Adipocyte (in vitro differentiated cells): ENCODE measurements around the gene GALC.

Experiments used
- DNase-seq: peaks from one replicate; pipeline ENCODE4 v3.0.0-alpha.2; 2015; ENCODE audit warnings: low read depth
- H3K27me3 ChIP-seq: replicated peaks from 2 replicates; pipeline ENCODE4 v1.7.0; 2013; ENCODE audit warnings: mild to moderate bottlenecking, low read length, moderate library complexity; ENCODE audit not compliant: control insufficient read depth, insufficient read depth
- H3K36me3 ChIP-seq: 2 replicates; pipeline ENCODE4 v1.7.0; 2013; ENCODE audit warnings: low read length, mild to moderate bottlenecking, moderate library complexity; ENCODE audit not compliant: control insufficient read depth, insufficient read depth, severe bottlenecking
- H3K4me1 ChIP-seq: 2 replicates; pipeline ENCODE4 v1.7.0; 2013; ENCODE audit warnings: mild to moderate bottlenecking, low read length, moderate library complexity; ENCODE audit not compliant: control insufficient read depth, insufficient read depth
- H3K4me3 ChIP-seq: 2 replicates; pipeline ENCODE4 v1.7.0; 2013; ENCODE audit warnings: mild to moderate bottlenecking, low read length, moderate library complexity
- H3K9ac ChIP-seq: 2 replicates; pipeline ENCODE4 v1.7.0; 2013; ENCODE audit warnings: mild to moderate bottlenecking, low read length, moderate library complexity
- H3K9me3 ChIP-seq: 2 replicates; pipeline ENCODE4 v1.7.0; 2013; ENCODE audit warnings: mild to moderate bottlenecking, low read length, moderate library complexity; ENCODE audit not compliant: control insufficient read depth

Gene GALC

DNA sequence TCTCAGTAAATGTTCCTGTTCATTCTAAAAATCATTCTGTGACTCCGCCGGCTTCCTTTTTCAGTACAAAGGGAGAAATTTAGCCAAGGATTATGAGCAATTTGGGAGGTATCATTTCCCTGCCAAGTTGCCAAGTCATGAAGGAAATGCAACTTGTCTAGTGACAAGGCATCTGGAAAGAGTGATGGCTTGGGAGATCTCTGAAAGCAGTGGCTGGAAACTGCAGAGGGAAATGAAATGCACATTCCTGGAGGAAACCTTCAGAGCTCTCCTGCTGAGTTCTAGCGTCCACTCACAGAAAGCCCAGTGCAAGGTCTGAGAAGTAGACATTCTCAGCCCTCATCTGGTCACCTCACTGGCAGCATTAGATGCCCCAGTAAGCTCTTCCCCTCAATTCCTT, 91.7 kb downstream of the GALC start:
- DNase-seq = no peak
- H3K27me3 ChIP-seq = no peaks in the 10 kb centered on the region
- no peaks in the 10 kb centered on the region for H3K36me3 ChIP-seq
- H3K4me1 ChIP-seq = peaks cover 18% of the 10 kb centered on the region
- no peaks in the 10 kb centered on the region for H3K9me3 ChIP-seq
- no peak overlapping the region for H3K9ac ChIP-seq
- no peak overlapping the region for H3K4me3 ChIP-seq

DNA sequence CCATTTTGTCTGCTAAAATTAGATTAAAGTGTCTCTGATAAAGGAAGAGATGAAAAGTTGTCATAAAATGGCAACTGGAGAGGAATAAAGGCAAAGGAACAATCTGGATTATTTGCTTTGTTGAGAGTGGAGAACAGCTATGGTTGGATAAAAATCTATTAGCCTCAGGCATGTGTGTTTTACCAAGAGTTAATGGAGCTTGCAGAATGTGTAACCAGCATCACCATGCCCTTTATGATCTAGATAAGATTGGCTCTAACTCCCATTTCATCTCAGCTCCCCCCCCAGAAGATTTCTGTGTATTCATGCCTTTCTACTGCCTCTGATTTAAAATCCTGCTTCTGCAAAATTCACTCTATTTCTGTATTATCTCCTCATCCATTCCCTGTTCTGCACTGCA, 93.8 kb downstream of the GALC start:
- no peak overlapping the region for H3K9ac ChIP-seq
- peaks cover 18% of the 10 kb centered on the region for H3K4me1 ChIP-seq
- no peaks in the 10 kb centered on the region for H3K36me3 ChIP-seq
- no peaks in the 10 kb centered on the region for H3K27me3 ChIP-seq
- no peaks in the 10 kb centered on the region for H3K9me3 ChIP-seq
- DNase-seq = no peak
- no peak overlapping the region for H3K4me3 ChIP-seq

DNA sequence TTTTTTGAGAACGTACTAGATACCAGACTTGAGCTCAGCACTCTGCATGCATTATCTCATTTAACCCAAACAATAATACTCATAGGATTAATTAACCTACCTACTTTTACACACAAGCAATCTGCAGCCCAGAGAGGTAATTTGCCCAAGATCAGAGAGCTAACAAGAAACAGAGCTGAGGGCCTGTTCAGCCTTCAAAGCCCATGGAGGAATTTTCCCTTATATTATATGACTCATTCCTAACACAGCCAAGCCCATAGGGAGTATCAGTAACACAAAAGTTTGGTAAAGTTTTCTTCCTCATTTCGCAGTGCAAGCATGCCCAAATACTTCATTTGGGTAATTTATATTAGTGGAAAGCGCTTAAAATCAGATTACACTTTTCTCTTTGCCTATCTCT, 94.7 kb downstream of the GALC start:
- no peak overlapping the region for H3K4me3 ChIP-seq
- peak; percentile 33 for DNase-seq
- H3K36me3 ChIP-seq = no peaks in the 10 kb centered on the region
- peak overlapping the region; percentile 14 for H3K9ac ChIP-seq
- H3K27me3 ChIP-seq = no peaks in the 10 kb centered on the region
- H3K9me3 ChIP-seq = no peaks in the 10 kb centered on the region
- peaks cover 18% of the 10 kb centered on the region for H3K4me1 ChIP-seq

DNA sequence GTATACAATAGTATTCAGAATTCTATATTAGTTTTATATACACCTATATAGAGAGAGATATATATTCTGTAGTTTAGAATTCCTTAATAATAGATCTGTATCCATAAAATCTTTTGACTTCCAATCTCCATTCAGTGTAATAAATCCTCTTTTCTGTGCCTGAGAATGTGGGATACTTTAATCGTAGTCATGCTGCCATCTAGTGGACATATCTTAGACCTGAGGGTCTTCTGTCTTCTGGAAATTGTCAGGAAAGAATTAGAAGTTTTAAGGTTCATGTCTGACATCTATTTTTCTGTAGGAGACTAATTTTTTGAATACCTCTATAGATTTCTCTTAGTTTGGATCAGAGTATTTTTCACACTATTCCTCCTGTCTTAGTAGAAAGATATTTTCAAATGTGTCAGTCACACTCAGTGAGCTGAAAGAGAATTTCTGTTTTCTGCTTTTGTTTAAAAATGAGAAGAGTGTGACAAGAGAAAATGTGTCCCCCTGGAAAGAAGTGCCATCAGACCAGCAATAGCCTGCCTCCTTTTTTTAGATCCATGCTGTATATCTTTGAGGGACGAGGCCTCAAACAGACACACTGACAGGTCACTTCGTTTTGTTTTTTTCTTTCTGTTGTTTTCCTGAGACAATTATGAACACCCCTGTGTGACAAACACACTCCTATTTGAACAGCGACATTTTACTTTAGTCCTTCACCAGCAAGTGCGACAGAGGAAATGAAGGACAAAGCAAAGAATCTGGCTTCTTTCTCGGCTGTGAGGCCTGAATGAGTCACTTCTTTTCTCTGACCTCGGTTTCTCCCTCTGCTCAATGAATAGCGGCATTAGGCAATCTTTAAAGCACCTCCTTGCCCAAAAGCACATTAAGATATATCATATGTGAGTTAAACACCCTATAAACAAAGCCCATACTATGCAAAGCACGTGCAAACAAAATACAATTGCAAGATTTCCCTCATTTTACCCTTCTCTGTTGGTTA, 96.3 kb downstream of the GALC start:
- no peak overlapping the region for H3K4me3 ChIP-seq
- H3K27me3 ChIP-seq = no peaks in the 10 kb centered on the region

DNA sequence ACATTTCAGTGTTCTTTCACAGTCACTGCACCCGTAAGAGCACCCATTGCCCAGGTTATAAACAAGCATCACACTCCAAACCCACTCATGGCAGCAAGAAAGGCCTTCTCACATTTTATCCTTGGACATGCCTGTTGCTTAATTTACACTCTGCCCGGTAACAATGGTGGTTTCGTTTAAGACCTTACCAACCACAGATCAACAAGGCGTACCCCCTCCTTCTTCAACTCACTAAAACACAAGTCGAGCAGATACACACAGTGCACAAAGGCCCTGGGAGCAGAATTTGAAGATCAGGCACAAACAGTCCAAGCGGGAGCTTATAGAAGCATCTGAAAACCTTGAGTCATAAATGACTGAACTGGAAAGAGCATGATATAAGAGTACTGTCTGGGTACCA, 98.1 kb downstream of the GALC start:
- Histone ChIP-seq H3K9me3 (no peaks in the 10 kb centered on the region), H3K36me3 (no peaks in the 10 kb centered on the region), H3K4me1 (peaks cover 13% of the 10 kb centered on the region), H3K4me3 (no peak overlapping the region), H3K9ac (no peak overlapping the region), H3K27me3 (no peaks in the 10 kb centered on the region)
- DNase-seq = no peak

More for the DNA sequence above, 96.3 kb downstream of the GALC start:
- Histone ChIP-seq H3K9me3 (no peaks in the 10 kb centered on the region), H3K9ac (no peak overlapping the region), H3K36me3 (no peaks in the 10 kb centered on the region), H3K4me1 (peaks cover 18% of the 10 kb centered on the region)
- DNase-seq = peak; percentile 81

DNA sequence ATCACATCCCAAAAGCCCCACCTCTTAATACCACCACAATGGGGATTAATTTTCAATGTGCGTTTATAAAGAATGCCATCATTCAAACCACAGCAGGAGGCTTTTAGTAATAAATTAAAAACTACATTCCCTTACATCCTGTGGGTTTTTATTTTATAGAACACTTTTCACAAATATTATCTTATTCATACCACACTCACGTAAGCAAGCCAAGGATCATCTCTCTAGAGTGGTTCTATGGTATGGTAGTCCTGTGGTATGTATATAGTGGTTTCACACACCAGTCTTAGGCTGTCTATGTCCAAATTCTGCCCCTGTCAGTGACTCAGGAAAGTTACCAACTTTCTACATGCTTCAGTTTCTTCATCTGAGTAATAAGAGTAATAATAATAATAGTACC, 100.2 kb downstream of the GALC start:
- no peak for DNase-seq
- H3K9me3 ChIP-seq = no peaks in the 10 kb centered on the region
- peaks cover 6% of the 10 kb centered on the region for H3K4me1 ChIP-seq
- H3K9ac ChIP-seq = no peak overlapping the region
- H3K36me3 ChIP-seq = no peaks in the 10 kb centered on the region
- no peak overlapping the region for H3K4me3 ChIP-seq
- no peaks in the 10 kb centered on the region for H3K27me3 ChIP-seq

DNA sequence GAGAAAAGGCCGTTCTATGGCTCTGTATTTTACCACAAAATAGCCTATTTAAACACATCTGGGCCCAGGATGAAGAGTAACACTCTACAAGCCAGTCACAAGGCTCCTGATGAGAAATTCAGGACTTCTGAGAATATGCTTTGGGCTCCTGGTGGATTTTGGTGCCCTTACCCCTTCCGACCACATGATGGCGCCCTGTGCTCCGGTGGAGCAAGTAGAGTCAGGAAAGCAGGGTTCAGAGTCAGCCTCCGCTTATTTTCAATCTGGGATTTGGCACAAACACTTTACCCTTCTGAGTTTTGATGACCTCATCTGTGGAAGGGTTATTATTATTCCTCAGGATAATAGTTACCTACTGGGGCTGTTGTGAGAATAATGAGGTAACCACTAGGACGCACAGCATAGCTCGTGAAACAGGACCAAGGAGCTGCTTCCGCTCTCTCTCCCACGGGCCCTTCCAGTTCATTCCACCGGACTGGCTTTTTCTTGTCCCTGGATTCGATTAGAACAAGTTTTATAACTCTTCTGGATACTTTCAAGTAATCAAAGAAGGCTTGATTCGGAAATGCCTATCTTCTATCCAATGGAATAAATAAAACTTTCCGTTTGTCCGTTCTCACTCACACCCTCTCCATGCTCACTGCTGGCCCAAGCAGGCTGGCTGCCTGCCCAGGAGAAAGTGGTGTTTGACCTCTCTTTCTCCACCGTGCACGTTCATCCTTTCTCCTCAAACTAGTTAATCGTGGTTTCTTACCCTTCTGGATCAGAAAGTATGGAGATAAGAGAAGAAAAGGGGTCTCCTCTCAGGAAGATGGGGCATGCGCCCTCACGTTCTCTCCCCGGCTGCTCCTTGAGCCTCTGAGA, 104.6 kb downstream of the GALC start:
- Histone ChIP-seq H3K9me3 (no peaks in the 10 kb centered on the region), H3K4me3 (peak overlapping the region; percentile 68), H3K9ac (no peak overlapping the region), H3K27me3 (no peaks in the 10 kb centered on the region), H3K36me3 (no peaks in the 10 kb centered on the region), H3K4me1 (peaks cover 11% of the 10 kb centered on the region)
- DNase-seq = no peak

DNA sequence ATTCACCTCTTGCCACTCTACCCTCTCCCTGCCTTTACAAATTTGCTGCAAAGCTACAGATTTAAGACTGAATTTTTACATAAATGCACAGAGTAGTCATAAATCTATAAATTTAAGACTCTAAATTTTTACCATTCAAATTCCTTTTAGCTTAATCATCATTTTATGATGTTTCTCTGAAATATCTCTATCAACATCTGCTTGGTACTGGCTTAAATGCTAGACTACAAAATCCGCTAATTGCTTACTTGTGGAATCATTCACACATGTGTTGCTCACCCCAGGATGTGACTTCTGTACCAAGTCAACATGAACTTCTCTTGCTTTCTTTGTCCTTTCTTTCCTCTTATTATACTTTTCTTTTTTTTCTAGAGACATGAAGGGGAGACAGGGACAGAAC, 109.2 kb downstream of the GALC start:
- no peak for DNase-seq
- Histone ChIP-seq H3K9me3 (no peaks in the 10 kb centered on the region), H3K4me3 (no peak overlapping the region), H3K27me3 (no peaks in the 10 kb centered on the region), H3K9ac (no peak overlapping the region), H3K4me1 (peaks cover 11% of the 10 kb centered on the region), H3K36me3 (no peaks in the 10 kb centered on the region)
